ENCODE results near the gene NSUN2.

Gene NSUN2

DNA sequence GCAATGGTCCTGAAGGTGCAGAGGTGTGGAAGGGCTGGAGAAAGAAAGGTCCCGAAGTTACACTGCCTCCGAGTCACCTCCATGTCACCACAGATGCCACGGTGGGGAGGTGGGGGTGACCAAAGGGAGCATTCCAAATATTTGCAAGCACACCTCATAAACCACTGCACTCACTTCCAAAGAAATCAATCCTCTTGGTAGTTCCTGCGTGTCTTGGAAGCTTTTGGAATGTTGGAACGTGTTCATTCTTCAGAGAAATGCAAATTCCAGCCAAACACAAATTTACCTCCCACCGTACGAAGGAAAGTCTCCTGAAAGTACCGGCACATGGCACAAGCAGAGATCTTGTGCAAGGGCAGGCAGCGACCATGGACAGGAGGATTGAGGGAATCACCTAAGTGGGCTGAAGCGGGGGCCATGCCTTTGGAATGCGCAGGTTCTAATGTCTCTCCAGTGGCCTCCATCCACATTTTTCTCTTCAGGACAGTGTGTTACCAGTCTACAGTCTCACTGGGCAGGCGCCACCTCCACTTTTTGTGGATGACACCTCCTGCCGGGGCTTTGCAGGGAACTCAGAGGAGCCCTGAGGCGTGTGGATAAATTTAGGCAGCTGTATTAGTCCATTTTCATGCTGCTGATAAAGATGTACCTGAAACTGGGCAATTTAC, 54.0 kb downstream of the NSUN2 start:
- TF ChIP-seq, protein P1, sequence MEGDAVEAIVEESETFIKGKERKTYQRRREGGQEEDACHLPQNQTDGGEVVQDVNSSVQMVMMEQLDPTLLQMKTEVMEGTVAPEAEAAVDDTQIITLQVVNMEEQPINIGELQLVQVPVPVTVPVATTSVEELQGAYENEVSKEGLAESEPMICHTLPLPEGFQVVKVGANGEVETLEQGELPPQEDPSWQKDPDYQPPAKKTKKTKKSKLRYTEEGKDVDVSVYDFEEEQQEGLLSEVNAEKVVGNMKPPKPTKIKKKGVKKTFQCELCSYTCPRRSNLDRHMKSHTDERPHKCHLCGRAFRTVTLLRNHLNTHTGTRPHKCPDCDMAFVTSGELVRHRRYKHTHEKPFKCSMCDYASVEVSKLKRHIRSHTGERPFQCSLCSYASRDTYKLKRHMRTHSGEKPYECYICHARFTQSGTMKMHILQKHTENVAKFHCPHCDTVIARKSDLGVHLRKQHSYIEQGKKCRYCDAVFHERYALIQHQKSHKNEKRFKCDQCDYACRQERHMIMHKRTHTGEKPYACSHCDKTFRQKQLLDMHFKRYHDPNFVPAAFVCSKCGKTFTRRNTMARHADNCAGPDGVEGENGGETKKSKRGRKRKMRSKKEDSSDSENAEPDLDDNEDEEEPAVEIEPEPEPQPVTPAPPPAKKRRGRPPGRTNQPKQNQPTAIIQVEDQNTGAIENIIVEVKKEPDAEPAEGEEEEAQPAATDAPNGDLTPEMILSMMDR (conservative IDR thresholded peaks at IDR 0.05; ENCODE audit: control insufficient read depth, insufficient read depth, low read depth, low read length) = no peak

DNA sequence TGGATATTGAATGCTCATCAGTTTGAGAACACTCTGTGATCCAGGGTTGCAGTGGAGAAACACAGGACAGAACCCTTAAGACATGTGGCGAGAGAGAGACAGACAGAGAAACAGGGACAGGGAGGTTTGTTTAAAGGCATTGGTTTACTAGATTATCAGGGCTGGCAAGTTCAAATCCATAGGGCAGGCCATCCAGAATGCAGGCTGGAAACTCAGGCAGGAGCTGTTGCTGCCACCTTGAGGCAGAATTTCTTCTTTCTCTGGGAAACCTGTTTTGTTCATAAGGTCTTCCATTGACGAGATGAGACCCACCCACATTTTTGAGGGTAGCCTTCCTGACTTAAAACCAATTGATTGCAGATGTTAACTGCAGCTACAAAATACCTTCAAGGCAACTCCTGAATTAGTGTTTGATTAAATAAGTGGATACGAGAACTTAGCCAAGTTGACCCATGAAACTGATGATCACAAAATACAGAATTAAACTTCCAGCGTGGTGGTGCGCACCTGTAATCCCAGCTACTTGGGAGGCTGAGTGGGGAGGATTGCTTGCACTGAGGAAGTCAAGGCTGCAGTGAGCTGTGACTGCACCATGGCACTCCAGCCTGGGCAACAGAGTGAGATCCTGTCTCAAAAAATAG, 55.9 kb downstream of the NSUN2 start:
- TF ChIP-seq, protein P1 (conservative IDR thresholded peaks at IDR 0.05; ENCODE audit: control insufficient read depth, insufficient read depth, low read depth, low read length) = peak; percentile 69
- peak; percentile 66 for DNase-seq (ENCODE audit: low read depth)
- H3K4me3 ChIP-seq (ENCODE audit: control insufficient read depth, low read depth, low read length) = no peak overlapping the region

More for the DNA sequence above, 54.0 kb downstream of the NSUN2 start:
- no peak for DNase-seq (ENCODE audit: low read depth)
- no peak overlapping the region for H3K4me3 ChIP-seq (ENCODE audit: control insufficient read depth, low read depth, low read length)

DNA sequence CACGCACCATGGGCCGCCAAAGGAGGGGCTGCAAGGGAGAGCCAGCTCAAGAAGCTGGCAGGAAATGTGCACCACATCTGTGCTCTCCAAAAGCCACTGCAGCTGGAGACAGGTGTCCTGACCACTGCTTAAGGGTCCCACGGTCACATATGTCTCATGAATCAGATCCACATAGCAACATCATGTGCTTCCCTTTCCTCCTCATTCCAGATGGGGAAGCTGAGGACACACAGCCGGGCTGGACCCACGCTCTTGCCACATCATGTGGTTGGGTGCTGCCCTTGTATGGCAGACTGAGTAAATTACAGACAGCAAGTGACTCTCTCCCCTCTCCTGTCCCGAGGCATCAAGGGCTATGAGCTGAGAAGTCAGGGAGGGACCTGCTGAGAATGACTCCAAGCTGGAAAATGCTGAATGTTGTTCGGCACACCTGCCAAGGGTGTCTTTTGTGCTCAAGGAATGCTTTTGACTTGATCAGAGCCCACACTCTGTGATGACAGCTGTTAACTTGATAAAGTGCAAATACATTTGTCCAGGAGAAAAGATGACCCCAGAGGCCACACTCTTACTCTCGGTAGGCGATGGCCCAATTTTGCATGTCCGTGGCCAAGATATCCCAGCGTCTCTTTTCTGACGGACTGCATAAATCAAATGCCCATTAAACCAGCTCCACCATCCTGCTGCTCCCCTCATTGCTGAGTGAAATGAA, 58.2 kb downstream of the NSUN2 start:
- TF ChIP-seq, protein P1 (conservative IDR thresholded peaks at IDR 0.05; ENCODE audit: control insufficient read depth, insufficient read depth, low read depth, low read length) = no peak
- DNase-seq (ENCODE audit: low read depth) = peak; percentile 11
- H3K4me3 ChIP-seq (ENCODE audit: control insufficient read depth, low read depth, low read length) = no peak overlapping the region

DNA sequence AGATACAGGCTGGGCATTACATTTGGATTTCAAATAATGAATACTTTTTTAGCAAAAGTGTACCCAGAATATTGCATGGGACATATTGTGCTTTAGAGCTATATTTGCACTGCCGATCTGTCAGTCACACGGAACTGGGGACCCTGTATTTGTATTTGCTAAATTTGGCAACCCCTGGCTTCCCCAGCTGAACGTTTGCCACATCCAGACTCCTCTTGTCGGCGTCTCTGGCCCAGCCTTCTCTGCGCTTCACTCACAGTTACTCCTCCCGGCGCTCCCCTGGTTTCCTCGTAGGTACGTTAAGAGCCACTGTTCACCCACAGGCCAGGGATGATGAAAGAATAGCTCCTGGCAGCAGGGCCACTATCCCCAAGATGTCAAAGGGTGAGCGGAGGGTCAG, 58.7 kb downstream of the NSUN2 start:
- TF ChIP-seq, protein P1 (conservative IDR thresholded peaks at IDR 0.05; ENCODE audit: control insufficient read depth, insufficient read depth, low read depth, low read length) = no peak
- H3K4me3 ChIP-seq (ENCODE audit: control insufficient read depth, low read depth, low read length) = no peak overlapping the region
- no peak for DNase-seq (ENCODE audit: low read depth)

DNA sequence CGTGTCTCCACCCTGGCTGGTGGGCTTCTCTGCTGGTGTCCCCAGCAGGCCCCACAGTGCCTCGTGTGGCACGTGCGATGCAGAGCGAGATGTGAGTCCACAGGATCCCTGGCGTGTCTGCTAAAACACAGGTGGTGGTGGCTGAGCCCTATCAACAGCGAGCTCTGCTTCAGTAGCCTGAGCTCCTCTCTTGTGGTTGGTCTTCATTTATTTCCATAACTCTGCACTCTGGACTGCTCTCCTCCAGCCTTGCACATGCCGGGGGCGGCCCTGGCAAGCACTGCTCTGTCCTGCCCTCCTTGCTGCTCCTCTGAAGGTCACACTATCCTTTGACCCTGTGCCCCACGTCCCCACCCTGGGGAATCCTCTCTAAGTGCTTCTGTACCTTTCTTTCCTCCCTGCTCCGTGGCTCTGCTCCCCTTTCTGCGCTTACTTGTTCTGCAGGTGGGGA, 59.2 kb downstream of the NSUN2 start:
- no peak overlapping the region for H3K4me3 ChIP-seq (ENCODE audit: control insufficient read depth, low read depth, low read length)
- no peak for DNase-seq (ENCODE audit: low read depth)
- TF ChIP-seq, protein P1 (conservative IDR thresholded peaks at IDR 0.05; ENCODE audit: control insufficient read depth, insufficient read depth, low read depth, low read length) = no peak

DNA sequence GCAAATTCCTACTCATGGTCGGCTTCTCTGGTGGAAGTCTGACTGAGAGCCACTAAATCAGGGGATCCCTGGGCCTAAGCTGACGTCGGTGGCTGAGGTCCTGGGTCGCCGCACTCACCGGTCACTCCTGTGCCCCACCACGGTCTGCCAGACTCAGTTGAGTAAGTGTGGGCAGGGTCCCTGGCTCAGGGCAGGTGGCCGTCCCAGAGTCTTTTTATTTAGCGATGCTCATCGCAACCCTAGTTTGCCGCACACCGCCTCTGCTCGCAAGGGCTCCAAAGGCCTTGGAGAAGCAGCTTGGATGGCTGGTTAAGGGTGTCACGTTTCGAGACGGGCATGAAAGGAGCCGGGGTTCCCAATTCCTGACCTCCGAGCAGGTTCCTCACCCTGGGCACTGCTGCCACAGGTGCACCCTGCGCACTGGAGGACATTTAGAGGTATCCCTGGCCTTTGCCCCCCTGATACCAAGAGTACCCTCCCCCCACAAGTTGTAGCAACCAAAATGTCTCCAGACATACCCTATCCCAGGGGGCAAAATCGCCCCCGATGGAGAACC, 59.9 kb downstream of the NSUN2 start:
- TF ChIP-seq, protein P1 (conservative IDR thresholded peaks at IDR 0.05; ENCODE audit: control insufficient read depth, insufficient read depth, low read depth, low read length) = no peak
- no peak for DNase-seq (ENCODE audit: low read depth)
- H3K4me3 ChIP-seq (ENCODE audit: control insufficient read depth, low read depth, low read length) = no peak overlapping the region

Measured in fibroblast of mammary gland (primary cell).